Endothelial cell of hepatic sinusoid (primary cell): ENCODE measurements around the gene CDKAL1.
"Not testable (repeated sequence)": the region's sequence is repeated elsewhere in the genome, so short reads cannot be mapped to it uniquely, and the experiment has no call there.

Source experiments
- in situ Hi-C: cut with HindIII; loops from 2 replicates; pipeline ENCODE4 v1.10.0; 2017; ENCODE audit warnings: low sequenced_read_pairs

CDKAL1 gene

GRCh38 chr6:21180800-21181337 is 646.6 kb downstream of the CDKAL1 start:
- in situ Hi-C loops, result no loop called here

GRCh38 chr6:21181866-21182265 is 647.6 kb downstream of the CDKAL1 start:
- in situ Hi-C loops, result no loop called here

- in situ Hi-C loops, result no loop called here
These were observed 648.3 kb downstream of the CDKAL1 start for GRCh38 chr6:21182589-21182988.

- in situ Hi-C loops, result no loop called here
These were observed 651.7 kb downstream of the CDKAL1 start for GRCh38 chr6:21185861-21186478.

- in situ Hi-C loops, result no loop called here
These were observed 652.3 kb downstream of the CDKAL1 start for GRCh38 chr6:21186479-21187055.

GRCh38 chr6:21187485-21187884 is 653.2 kb downstream of the CDKAL1 start:
- in situ Hi-C loops, result no loop called here

DNA sequence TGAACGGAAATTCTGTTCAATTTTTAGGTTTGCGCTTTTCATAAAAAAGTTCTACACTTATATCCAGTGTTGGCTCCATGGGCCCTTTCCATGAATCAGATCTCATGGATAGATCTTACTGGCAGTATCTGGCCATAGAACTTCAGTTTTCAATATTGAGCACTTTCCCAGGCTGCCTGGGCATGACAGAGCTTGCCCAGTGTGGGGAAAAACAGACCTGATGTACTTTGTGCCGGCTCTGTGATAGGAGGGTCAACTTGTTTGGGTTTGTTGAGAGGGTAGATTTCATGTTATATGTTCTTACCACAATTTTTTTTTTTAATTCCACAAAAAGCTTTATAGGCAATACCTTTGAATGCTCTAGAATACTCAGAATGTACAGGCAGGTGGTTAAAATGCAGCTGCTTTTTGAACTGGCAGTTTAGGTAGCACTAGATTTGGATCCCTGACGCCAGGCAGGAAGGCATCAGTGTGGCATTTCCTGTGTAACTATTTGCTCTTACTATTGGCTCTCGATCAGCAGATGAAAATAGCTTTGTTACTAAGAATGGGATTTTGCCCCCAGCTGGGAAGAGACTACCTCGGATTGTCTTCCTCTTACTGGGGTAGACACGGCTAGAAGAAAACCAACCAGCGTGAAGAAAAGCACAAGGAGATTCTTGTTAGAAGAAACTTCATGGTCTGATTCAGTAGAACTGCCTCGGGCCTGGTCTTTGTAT is 654.4 kb downstream of the CDKAL1 start:
- in situ Hi-C loops, result no loop called here

GRCh38 chr6:21189759-21190158 is 655.5 kb downstream of the CDKAL1 start:
- in situ Hi-C loops, result no loop called here

DNA sequence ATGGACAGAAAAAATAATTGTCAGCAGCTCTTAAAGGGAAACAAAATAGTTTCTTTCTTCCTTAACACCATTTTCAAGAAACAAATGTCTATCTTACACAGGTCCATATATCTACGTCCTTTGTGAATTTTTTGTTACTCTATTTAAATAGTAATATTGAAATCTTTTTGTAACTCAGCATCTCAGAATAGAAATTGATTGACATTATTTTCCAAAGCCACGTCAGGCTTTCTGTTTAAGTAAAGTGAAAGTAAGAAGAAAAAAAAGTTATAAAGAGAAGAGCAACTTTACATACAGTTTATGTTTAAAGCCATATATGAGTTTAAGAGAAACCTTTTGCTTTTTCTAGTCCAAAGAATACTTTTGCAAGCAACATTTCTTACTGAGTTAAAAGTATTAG is 656.4 kb downstream of the CDKAL1 start:
- in situ Hi-C loops, result no loop called here

DNA sequence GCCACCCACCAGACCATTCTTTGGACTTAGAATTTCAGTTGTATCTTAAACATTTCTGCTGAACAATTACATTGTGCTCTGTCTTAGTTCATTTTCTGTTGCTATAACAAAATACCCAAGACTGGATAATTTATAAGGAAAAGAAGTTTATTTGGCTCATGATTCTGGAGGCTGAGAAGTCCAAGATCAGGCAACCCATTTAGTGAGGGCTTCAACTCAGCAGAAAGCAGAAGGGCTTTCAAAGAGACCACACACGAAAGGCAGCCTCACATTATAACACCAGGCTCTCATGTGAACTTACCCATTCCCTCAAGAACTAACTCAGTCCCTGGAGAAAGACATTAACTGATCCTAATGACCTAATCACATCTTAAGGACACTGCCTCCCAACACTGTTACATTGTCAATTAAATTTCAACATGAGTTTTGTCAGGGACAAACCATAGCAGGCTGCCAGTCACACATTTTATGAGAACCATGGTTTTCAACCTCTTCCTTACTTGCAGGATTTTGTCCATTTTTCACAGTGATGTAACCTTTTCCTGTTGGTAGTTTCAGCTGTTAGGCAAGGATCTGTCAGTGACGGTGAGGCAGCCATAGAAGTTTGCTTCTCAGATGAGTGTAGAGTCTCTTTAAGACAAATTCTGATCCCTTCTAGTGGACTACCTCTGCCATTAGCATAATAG is 659.7 kb downstream of the CDKAL1 start:
- in situ Hi-C loops, result no loop called here

DNA sequence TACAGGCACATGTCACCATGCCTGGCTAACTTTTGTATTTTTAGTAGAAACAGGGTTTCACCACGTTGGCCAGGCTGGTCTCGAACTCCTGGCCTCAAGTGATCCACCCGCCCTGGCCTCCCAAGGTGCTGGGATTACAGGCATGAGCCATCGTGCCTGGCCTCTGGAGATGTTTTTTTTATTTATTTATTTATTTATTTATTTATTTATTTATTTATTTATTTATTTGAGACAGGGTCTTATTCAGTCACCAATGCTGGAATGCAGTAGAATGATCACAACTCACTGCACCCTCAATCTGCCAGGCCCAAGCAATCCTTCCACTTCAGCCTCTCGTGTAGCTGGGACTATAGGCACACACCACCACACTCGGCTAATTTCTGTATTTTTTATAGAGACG is 661.0 kb downstream of the CDKAL1 start:
- in situ Hi-C loops, result not testable (repeated sequence)

DNA sequence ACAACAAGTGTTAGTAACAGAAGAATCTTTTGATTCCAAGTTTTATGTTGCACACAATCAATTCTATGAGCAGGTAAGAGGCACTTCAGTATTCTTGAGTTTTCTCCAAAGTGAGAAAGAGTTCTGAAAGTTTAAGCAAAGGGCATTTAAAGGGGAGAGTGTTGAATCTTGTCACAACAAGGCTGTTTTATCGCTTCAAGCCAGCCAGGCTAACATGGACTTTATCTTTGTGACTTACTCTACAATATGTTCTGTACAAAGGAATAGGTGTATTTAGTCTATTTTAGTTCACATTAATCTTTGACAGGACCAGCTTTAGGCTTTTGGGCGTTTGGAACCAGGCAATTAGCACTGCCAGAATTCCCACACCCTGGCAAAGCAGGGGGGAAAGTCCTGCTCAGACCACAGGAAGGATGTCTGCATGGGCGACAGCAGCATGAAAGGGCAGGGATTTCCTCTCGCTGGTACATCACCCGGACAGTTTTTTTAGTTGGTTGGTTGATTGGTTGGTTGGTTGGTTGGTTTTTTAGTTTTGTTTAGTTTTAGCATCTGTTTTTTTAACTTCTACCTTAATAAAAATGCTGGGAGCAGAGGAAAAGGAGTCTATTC is 663.9 kb downstream of the CDKAL1 start:
- in situ Hi-C loops, result no loop called here

- in situ Hi-C loops, result no loop called here
These were observed 665.0 kb downstream of the CDKAL1 start for GRCh38 chr6:21199262-21199661.

GRCh38 chr6:21200134-21200870 is 666.0 kb downstream of the CDKAL1 start:
- in situ Hi-C loops, result no loop called here

- in situ Hi-C loops, result no loop called here
These were observed 666.9 kb downstream of the CDKAL1 start for GRCh38 chr6:21201187-21201586.

DNA sequence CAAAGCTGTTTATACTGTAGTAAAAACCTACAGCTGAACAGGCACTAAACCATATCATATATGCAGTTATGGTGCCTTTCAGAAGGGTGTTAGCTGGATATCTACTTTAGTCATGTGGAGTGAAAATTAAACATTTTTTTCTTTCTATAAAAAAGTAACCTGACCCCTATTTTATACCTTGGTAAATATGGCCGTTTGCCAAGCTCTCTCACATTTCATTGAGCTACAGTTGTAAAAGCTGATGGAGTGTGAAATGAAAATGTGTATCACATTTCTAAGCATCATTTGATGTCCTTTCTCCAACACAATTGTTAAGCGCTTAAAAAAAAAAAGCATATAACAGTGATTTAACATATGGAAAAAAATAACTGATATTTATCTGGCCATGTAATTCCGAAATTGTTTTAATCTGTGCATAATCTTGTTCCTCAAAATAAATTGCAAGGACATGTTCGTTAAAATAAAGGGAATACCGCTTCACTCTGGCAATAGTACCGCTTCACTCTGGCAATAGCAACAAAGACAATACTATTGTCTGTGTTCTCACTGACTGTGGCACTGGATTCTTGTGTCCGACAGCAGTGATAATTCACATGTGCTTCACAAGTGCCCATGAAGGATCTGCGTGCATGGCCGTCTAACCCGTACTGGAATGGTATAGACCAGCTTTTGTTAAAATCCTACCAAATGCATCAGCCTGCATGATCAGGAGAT is 667.5 kb downstream of the CDKAL1 start:
- in situ Hi-C loops, result no loop called here

- in situ Hi-C loops, result no loop called here
These were observed 668.3 kb downstream of the CDKAL1 start for GRCh38 chr6:21202521-21202920.

DNA sequence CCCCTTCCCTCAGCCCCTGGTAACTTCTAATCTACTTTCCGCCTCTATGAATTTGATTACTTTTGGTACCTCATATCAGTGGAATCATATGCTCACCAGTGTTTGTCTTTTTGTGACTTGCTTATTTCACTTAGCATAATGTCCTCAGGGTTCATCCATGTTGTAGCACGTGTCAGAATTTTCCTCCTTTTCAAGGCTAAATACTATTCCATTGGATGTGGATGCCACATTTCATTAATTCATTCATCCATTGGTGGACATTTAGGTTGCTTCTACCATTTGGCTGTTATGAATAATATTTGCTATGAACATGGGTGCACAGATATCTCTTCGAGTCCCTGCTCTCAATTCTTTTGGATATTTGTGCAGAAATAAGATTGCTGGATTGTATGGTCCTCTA is 670.7 kb downstream of the CDKAL1 start:
- in situ Hi-C loops, result no loop called here

GRCh38 chr6:21208081-21208795 is 674.0 kb downstream of the CDKAL1 start:
- in situ Hi-C loops, result no loop called here
